Measurements from ENCODE around the gene TEFM.

GRCh38 chr17:30920282-30920681, 14.2 kb upstream of the TEFM start:
- TF ChIP-seq CTCF (IDR thresholded peaks at IDR 0.05): no peak
- no peak for TF ChIP-seq POLR2A (IDR thresholded peaks at IDR 0.05)
- TF ChIP-seq POLR2AphosphoS5 (IDR thresholded peaks at IDR 0.05): no peak
